ENCODE data around the gene CYFIP1.

- TF ChIP-seq, protein P1, sequence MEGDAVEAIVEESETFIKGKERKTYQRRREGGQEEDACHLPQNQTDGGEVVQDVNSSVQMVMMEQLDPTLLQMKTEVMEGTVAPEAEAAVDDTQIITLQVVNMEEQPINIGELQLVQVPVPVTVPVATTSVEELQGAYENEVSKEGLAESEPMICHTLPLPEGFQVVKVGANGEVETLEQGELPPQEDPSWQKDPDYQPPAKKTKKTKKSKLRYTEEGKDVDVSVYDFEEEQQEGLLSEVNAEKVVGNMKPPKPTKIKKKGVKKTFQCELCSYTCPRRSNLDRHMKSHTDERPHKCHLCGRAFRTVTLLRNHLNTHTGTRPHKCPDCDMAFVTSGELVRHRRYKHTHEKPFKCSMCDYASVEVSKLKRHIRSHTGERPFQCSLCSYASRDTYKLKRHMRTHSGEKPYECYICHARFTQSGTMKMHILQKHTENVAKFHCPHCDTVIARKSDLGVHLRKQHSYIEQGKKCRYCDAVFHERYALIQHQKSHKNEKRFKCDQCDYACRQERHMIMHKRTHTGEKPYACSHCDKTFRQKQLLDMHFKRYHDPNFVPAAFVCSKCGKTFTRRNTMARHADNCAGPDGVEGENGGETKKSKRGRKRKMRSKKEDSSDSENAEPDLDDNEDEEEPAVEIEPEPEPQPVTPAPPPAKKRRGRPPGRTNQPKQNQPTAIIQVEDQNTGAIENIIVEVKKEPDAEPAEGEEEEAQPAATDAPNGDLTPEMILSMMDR (IDR thresholded peaks at IDR 0.05; ENCODE audit: low read depth, low read length, poor library complexity, severe bottlenecking) = no peak
- no peak for TF ChIP-seq EZH2phosphoT487 (IDR thresholded peaks at IDR 0.05; ENCODE audit: borderline replicate concordance, low read length)
Observed at GRCh38 chr15:22893081-22893480, 87.1 kb downstream of the CYFIP1 start.

Data from DOHH2 (cell line).